Dermis blood vessel endothelial cell (primary cell): ENCODE measurements around the gene TFE3. TPM values are rescaled to one million over a fixed set of nuclear protein-coding genes. Genes with fewer than 3 reads are reported as not detected.
A peak's percentile ranks its signal among the peaks of the same experiment; 100 is the strongest.

Experiments used
- DNase-seq: peaks from one replicate; pipeline ENCODE4 v3.0.0; 2010
- total RNA-seq: library from RNA; depleted of rRNA; stranded (reverse); fragments of >200 nt; gene quantifications from 2 replicates; pipeline ENCODE4 v1.2.3, GENCODE V29; 2014

The TFE3 gene
- 22.8 and 32.2 TPM in 2 replicates for total RNA-seq

- peak; percentile 98 for DNase-seq
Observed at GRCh38 chrX:49043220-49043986, at the start of gene TFE3. TFE3 (minus strand) TSS chrX:49043357; CDS start chrX:49043226, 131 bp downstream.

GRCh38 chrX:49089553-49089952, 46.4 kb upstream of the TFE3 start:
- no peak for DNase-seq

- no peak for DNase-seq
Observed at GRCh38 chrX:49082271-49082871, 39.2 kb upstream of the TFE3 start.

- peak; percentile 73 for DNase-seq
Observed at GRCh38 chrX:49079489-49080428, 36.6 kb upstream of the TFE3 start, which contains the start of gene WDR45. WDR45 (minus strand) TSS chrX:49079887; CDS start chrX:49078095, 1,792 bp downstream.

- no peak for DNase-seq
Observed at GRCh38 chrX:49077941-49078340, 34.8 kb upstream of the TFE3 start.

- no peak for DNase-seq
Observed at GRCh38 chrX:49075347-49075746, 32.2 kb upstream of the TFE3 start.

- DNase-seq: peak; percentile 91
Observed at GRCh38 chrX:49073601-49074575, 30.7 kb upstream of the TFE3 start, which contains the start of gene PRAF2. PRAF2 (minus strand) TSS chrX:49074002; CDS start chrX:49073987, 15 bp downstream.

GRCh38 chrX:49072712-49073095, 29.5 kb upstream of the TFE3 start:
- no peak for DNase-seq

GRCh38 chrX:49071877-49072711, 28.9 kb upstream of the TFE3 start:
- peak; percentile 20 for DNase-seq

GRCh38 chrX:49070988-49071387, 27.8 kb upstream of the TFE3 start:
- no peak for DNase-seq

GRCh38 chrX:49069038-49069437, 25.9 kb upstream of the TFE3 start:
- no peak for DNase-seq

GRCh38 chrX:49067285-49068120, 24.3 kb upstream of the TFE3 start:
- no peak for DNase-seq

GRCh38 chrX:49066690-49067089, 23.5 kb upstream of the TFE3 start:
- DNase-seq: no peak

- DNase-seq: no peak
Observed at GRCh38 chrX:49066278-49066677, 23.1 kb upstream of the TFE3 start.

GRCh38 chrX:49064735-49065134, 21.6 kb upstream of the TFE3 start:
- no peak for DNase-seq

- DNase-seq: no peak
Observed at GRCh38 chrX:49064303-49064702, 21.1 kb upstream of the TFE3 start.

- DNase-seq: no peak
Observed at GRCh38 chrX:49063715-49064114, 20.6 kb upstream of the TFE3 start.

GRCh38 chrX:49061916-49062315, 18.8 kb upstream of the TFE3 start:
- no peak for DNase-seq

GRCh38 chrX:49061490-49061889, 18.3 kb upstream of the TFE3 start:
- no peak for DNase-seq

GRCh38 chrX:49060914-49061313, 17.8 kb upstream of the TFE3 start:
- DNase-seq: no peak
